ENCODE results near the gene MYADML2. TPM values are rescaled to one million over a fixed set of nuclear protein-coding genes. Genes with fewer than 3 reads are reported as not detected.

MYADML2 gene, protein sequence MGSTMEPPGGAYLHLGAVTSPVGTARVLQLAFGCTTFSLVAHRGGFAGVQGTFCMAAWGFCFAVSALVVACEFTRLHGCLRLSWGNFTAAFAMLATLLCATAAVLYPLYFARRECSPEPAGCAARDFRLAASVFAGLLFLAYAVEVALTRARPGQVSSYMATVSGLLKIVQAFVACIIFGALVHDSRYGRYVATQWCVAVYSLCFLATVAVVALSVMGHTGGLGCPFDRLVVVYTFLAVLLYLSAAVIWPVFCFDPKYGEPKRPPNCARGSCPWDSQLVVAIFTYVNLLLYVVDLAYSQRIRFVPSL
- total RNA-seq, result not detected in 2 replicates

DNA sequence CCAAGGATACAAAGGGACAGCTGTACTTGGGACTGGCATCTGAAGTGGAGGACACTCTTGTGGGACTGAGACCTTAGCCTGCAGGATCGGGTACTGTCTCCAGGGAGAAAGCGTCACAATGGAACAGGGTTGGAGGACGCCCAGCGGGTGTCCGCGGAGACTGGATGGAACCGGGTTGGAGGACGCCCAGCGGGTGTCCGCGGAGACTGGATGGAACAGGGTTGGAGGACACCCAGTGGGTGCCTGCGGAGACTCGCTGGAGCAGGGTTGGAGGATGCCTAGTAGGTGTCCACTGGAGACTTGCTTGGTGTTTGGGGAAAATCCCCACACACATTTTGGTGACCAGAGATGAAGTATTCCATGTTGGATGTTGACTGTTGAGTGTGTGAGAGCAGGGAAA lies at the start of gene MYADML2:
MYADML2 (minus strand) TSS at position 45 of the 400 bp plus-strand sequence. CDS start 5,492 bp downstream, outside the sequence.

DNA sequence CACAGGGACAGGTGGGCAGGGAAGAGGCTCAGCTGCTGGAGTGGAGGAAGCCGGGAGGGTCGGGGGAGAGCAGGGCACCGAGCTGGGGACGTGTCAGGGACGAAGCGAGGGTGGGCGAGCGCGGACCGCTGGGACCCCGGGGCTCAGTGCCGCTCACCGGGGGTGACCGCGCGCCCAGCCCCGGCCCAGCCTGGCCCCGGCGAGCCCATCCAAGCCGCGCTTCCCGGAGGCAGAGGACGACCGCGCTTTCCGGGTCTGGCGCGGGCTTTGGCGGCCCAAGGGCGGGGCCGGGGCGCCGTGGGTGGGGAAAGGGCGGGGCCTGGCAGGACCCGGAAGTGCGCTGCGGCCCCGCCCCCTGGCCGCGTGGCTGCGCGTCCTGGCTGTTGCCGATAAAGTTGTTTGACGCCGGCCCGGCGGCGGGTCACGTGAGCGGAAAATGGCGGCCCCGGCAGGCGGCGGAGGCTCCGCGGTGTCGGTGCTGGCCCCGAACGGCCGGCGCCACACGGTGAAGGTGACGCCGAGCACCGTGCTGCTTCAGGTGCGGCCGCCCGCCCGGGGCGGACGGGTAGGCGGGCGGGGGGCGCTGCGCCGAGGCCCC lies 30.3 kb upstream of the MYADML2 start, which contains the start of gene ASPSCR1:
ASPSCR1 (plus strand) TSS at position 419 of the 598 bp plus-strand sequence; CDS start at position 437, 18 bp downstream.

DNA sequence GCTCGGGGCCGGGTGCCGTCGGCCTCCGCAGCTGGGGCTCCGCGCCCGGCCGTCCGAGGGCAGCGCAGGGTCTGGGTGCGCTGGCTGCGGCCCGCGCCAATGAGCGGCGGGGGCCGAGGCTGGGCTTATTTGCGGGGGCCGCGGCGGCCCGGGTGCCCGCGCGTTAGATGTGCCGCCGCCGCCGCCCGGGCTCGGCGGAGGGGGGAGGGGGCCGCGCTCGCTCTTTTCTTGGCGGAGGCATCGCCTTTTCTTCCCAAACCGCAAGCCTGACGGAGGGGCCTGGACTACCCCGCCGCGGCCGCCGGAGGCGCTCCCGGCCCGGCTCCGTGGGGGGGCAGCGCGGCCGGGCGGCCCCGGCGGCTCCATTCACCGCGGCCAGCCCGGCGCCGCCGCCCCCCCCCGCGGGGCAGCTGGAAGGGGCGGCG lies 14.1 kb upstream of the MYADML2 start, which contains the start of gene NOTUM:
NOTUM (minus strand) TSS at position 101 of the 425 bp plus-strand sequence. CDS start 278 bp downstream, outside the sequence.

DNA sequence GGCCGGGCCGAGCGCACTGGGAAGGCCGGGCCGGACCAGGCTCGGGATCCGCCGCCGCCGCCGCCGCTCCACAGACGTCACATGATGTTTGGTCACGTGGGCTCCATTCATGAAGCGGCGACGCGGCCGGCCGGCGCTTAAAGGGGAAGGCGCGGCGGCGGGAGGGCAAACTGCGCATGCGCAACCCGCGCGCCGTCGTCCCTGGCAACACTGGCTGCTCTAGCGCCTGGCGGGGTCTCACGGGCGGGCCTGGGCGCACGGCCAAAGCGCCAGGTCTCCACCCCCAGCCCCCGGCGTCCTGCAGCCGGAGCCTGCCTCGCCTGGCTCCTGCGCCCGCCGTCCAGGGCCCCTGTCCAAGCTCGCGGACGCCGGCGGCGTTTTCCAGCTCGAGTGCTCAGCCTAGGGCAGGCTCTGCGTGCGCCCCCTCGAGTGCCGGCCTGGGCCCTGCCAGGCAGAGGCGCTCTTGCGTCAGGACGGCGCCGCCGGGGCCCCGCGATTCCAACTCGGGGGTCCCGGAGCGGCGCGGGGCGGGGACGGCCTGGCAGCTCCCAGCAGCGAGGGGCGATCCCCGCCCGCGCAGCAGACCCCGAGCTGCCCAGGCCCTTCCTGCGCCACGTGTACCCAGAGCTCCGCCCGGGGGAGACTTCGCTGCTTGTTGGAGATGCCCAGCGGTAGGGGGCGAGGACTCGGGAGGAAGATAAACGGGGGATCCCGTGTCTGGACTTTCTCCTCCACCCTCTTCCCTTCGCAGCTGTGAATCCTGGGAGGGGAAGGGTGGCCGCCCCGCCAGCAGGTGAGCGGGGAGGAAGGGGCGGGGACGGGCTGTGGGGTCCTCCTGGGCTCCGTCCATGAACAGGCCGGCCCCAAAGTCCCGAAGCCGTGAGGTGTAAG lies 19.1 kb downstream of the MYADML2 start, which contains the start of gene MAFG:
MAFG (minus strand) TSS at position 83 of the 891 bp plus-strand sequence. CDS start 4,550 bp downstream, outside the sequence.

DNA sequence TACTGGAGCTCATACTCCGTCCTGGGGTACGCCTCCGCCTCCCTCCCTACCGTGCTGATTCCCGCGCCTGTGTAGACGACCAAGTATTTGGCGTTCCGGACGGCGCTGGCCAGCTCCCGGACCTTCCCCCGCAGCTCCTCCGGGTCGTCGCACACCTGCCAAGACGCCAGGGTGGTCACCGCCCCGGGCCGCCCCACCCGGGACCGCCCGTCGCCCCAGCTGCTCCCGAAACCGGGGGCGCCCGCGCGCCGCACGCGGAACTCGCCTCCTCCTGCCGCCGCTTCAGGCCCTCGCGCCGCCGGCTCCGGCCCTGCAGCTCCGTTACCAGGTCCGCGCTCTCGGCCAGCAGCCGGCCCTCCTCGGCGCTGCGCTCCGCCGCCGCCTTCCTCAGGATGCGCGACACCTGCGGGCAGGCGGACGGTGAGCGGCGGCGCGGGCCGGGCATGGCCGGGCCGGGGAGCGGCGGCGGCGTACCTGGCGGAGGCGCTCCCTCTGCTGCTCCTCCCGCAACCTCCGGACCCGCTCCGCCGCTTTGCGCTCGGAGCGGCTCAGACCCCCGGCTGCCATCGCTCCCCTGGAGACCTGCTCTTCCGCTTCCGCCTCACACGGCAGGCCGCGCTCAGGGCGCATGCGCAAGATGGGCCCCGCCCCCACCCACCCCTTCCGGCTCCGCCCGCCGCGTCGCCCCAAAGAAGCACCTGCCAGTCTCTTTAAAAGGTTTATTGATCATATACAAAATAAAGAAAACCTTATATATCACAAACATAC lies 29.3 kb downstream of the MYADML2 start, which contains the start of gene SIRT7:
SIRT7 (minus strand) TSS at position 612 of the 768 bp plus-strand sequence; CDS start at position 567, 45 bp downstream.

DNA sequence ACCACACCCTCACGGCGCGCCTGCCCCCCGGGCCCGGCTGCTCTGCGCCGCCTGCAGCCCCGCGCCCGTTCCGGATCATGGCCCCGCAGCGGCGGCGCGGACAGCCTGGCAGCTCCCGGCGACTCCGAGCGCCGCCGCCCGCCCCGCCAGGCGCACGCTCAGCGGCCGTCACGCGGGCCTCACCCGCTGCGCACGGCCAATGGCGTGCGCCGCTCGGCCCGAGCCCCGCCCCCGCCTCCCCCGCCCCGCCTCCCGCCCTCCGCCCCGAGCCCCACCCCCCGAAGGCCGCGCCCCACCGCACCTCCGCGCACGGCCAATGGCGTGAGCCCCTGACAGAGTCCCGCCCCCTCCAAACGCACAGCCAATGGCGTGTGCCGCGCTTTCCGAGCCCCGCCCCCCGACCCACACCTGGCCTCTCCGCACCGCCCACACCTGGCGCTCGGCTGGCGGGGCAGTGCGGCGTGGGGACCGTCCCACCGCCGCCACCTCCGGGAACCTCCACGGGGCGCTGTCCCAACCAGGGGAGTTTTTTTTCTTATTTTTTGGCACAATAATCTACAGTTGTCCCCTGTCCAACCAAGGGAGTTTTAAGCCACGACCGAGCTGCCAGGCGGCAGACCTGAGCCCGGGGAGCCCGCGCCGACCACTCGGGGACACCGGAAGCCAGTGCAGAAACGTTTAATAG lies 35.6 kb downstream of the MYADML2 start, which contains the start of gene PCYT2:
PCYT2 (minus strand) TSS at position 123 of the 685 bp plus-strand sequence; CDS start at position 79, 44 bp downstream.

DNA sequence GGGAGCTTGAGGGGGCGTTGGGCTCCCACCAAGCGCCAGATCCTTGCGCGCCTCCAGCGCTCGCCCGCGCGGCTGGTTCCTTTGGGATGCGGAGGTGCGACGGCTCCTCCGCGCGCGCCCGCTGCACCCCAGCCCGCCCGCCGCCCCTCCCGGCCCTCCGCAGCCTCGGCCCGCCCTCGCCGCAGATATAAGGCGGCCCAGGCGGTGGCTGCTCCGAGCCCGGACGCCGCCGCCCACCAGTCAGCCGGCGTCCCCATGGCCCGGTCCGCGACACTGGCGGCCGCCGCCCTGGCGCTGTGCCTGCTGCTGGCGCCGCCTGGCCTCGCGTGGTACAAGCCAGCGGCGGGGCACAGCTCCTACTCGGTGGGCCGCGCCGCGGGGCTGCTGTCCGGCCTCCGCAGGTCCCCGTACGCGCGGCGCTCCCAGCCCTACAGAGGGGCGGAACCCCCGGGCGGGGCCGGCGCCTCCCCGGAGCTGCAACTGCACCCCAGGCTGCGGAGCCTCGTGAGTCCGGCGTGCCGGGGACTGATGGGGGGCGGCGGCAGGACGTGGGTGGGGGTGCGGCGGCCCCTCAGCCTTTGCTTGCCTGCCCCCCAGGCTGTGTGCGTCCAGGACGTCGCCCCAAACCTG lies 44.9 kb downstream of the MYADML2 start, which contains the start of gene NPB:
NPB (plus strand) TSS at position 216 of the 630 bp plus-strand sequence; CDS start at position 256, 40 bp downstream.

Other genes with a start within 250 kb of the MYADML2 start
- gene MRPL12, start 243.9 kb downstream of the MYADML2 start, total RNA-seq, result 52.2 and 52.5 TPM in 2 replicates
- gene SLC25A10, start 234.9 kb downstream of the MYADML2 start, total RNA-seq, result 4.2 and 5.9 TPM in 2 replicates
- gene GCGR, start 143.1 kb downstream of the MYADML2 start, total RNA-seq, result not detected in 2 replicates
- gene MCRIP1, start 113.9 kb downstream of the MYADML2 start, total RNA-seq, result 82.7 and 89.0 TPM in 2 replicates
- not detected in 2 replicates for gene PPP1R27, start 112.2 kb downstream of the MYADML2 start, total RNA-seq
- 2,196 and 3,205 TPM in 2 replicates for gene P4HB, start 86.7 kb downstream of the MYADML2 start, total RNA-seq
- gene ARHGDIA, start 75.9 kb downstream of the MYADML2 start, total RNA-seq, result 156 and 187 TPM in 2 replicates
- gene ALYREF, start 55.6 kb downstream of the MYADML2 start, total RNA-seq, result 50.2 and 68.7 TPM in 2 replicates
- 130 and 178 TPM in 2 replicates for gene ANAPC11, start 55.5 kb downstream of the MYADML2 start, total RNA-seq
- gene NPB, start 45.0 kb downstream of the MYADML2 start, total RNA-seq, result 0.62 and 1.8 TPM in 2 replicates
- 25.5 and 40.9 TPM in 2 replicates for gene PCYT2, start 35.8 kb downstream of the MYADML2 start, total RNA-seq
- gene SIRT7, start 29.1 kb downstream of the MYADML2 start, total RNA-seq, result 7.7 and 8.5 TPM in 2 replicates
- gene MAFG, start 19.5 kb downstream of the MYADML2 start, total RNA-seq, result 15.5 and 17.4 TPM in 2 replicates
- 64.2 and 76.1 TPM in 2 replicates for gene PYCR1, start 9.9 kb downstream of the MYADML2 start, total RNA-seq
- gene NOTUM, start 14.0 kb upstream of the MYADML2 start, total RNA-seq, result 0.68 TPM in 1 of 2 replicates, not detected in the other
- 13.0 and 17.5 TPM in 2 replicates for gene ASPSCR1, start 30.4 kb upstream of the MYADML2 start, total RNA-seq
- gene CENPX, start 75.6 kb upstream of the MYADML2 start, total RNA-seq, result 36.2 and 42.7 TPM in 2 replicates
- gene LRRC45, start 76.1 kb upstream of the MYADML2 start, total RNA-seq, result 11.6 and 13.3 TPM in 2 replicates
- gene RAC3, start 84.4 kb upstream of the MYADML2 start, total RNA-seq, result 16.2 and 19.9 TPM in 2 replicates
- 70.6 and 80.2 TPM in 2 replicates for gene DCXR, start 90.5 kb upstream of the MYADML2 start, total RNA-seq
- gene RFNG, start 104.6 kb upstream of the MYADML2 start, total RNA-seq, result 31.4 and 39.7 TPM in 2 replicates
- 72.1 and 78.6 TPM in 2 replicates for gene GPS1, start 104.7 kb upstream of the MYADML2 start, total RNA-seq
- 40.1 and 50.9 TPM in 2 replicates for gene DUS1L, start 118.6 kb upstream of the MYADML2 start, total RNA-seq
- 100 and 104 TPM in 2 replicates for gene FASN, start 151.0 kb upstream of the MYADML2 start, total RNA-seq